ENCODE data around the gene SH3GL3. TPM values are rescaled to one million over a fixed set of nuclear protein-coding genes. Genes with fewer than 3 reads are reported as not detected.
A peak's percentile ranks its signal among the peaks of the same experiment; 100 is the strongest.

Gene SH3GL3, protein sequence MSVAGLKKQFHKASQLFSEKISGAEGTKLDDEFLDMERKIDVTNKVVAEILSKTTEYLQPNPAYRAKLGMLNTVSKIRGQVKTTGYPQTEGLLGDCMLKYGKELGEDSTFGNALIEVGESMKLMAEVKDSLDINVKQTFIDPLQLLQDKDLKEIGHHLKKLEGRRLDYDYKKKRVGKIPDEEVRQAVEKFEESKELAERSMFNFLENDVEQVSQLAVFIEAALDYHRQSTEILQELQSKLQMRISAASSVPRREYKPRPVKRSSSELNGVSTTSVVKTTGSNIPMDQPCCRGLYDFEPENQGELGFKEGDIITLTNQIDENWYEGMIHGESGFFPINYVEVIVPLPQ
- total RNA-seq (8.9 TPM), polyA plus RNA-seq (2.9 TPM)

GRCh38 chr15:83446904-83447709, at the start of gene SH3GL3:
Gene SH3GL3, plus strand, starts transcription at chr15:83447341. Its CDS starts 193 bp downstream, at chr15:83447534.
- Histone ChIP-seq H3K27ac (ENCODE audit: low read depth) (no peak within 1 kb of the TSS), H3K4me3 (ENCODE audit: low read depth, low read length) (peak within 1 kb of the TSS; percentile 46), H3K4me1 (ENCODE audit: insufficient read depth) (no peaks in the 10 kb centered on the region), H3K36me3 (ENCODE audit: insufficient read depth) (no peaks in the 10 kb centered on the region)
- DNase-seq (ENCODE audit: extremely low spot score), result no peak
- under 1% methylated on average over 68 of the region's 68 CpGs for whole genome bisulfite sequencing

- Histone ChIP-seq H3K4me3 (ENCODE audit: low read depth, low read length) (no peak overlapping the region), H3K27ac (ENCODE audit: low read depth) (no peak overlapping the region), H3K36me3 (ENCODE audit: insufficient read depth) (no peaks in the 10 kb centered on the region), H3K4me1 (ENCODE audit: insufficient read depth) (no peaks in the 10 kb centered on the region)
- DNase-seq (ENCODE audit: extremely low spot score), result no peak
- WGBS, result 46% methylated on average over 8 of the region's 8 CpGs
Measured at GRCh38 chr15:83398626-83399025, 48.5 kb upstream of the SH3GL3 start.

DNA sequence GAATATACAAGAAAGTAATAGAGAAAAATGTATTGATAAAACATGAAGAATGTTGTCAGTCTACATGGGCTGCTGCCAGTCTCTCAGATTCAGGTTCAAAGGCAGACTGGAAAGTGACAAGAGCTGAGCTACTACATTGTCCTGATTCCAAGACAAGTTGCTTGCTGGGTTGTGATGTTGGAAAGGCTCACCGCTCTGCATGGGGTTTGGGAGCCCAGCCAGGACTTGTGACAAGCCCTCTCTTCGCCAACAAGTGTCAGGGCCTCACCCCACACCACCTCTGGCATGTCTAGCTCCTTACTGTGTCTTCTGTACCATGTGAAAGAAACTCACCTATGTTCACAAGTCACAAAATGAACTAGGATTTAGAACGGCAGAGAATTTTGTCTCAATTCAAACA, 43.0 kb upstream of the SH3GL3 start:
- Histone ChIP-seq H3K4me1 (ENCODE audit: insufficient read depth) (no peaks in the 10 kb centered on the region), H3K36me3 (ENCODE audit: insufficient read depth) (no peaks in the 10 kb centered on the region), H3K27ac (ENCODE audit: low read depth) (no peak overlapping the region), H3K4me3 (ENCODE audit: low read depth, low read length) (no peak overlapping the region)
- no peak for DNase-seq (ENCODE audit: extremely low spot score)
- 41% methylated on average over 3 of the region's 3 CpGs for WGBS

DNA sequence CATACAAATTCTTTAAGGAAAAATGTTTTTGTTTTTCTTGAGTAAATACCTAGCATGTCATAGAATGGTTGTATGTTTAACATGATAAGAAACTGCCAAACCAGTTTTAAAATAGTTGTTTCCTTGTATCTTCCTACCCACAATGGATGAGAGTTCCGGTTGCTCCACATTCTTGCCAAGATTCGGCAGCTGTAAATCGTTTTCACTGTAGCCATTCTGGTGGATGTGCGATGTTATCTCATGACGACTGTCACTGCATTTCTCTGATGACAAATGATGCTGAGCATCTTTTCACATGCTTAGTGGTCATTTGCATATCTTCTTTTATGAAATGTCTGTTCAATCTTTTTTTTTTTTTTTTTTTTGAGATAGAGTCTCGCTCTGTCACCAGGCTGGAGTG, 36.6 kb upstream of the SH3GL3 start:
- Histone ChIP-seq H3K27ac (ENCODE audit: low read depth) (no peak overlapping the region), H3K36me3 (ENCODE audit: insufficient read depth) (no peaks in the 10 kb centered on the region), H3K4me1 (ENCODE audit: insufficient read depth) (no peaks in the 10 kb centered on the region), H3K4me3 (ENCODE audit: low read depth, low read length) (no peak overlapping the region)
- WGBS, result 57% methylated on average over 6 of the region's 6 CpGs
- DNase-seq (ENCODE audit: extremely low spot score), result no peak

GRCh38 chr15:83413054-83413719, 34.0 kb upstream of the SH3GL3 start:
- Histone ChIP-seq H3K4me1 (ENCODE audit: insufficient read depth) (no peaks in the 10 kb centered on the region), H3K36me3 (ENCODE audit: insufficient read depth) (no peaks in the 10 kb centered on the region), H3K27ac (ENCODE audit: low read depth) (no peak overlapping the region), H3K4me3 (ENCODE audit: low read depth, low read length) (no peak overlapping the region)
- no peak for DNase-seq (ENCODE audit: extremely low spot score)
- 85% methylated on average over 7 of the region's 7 CpGs for WGBS

DNA sequence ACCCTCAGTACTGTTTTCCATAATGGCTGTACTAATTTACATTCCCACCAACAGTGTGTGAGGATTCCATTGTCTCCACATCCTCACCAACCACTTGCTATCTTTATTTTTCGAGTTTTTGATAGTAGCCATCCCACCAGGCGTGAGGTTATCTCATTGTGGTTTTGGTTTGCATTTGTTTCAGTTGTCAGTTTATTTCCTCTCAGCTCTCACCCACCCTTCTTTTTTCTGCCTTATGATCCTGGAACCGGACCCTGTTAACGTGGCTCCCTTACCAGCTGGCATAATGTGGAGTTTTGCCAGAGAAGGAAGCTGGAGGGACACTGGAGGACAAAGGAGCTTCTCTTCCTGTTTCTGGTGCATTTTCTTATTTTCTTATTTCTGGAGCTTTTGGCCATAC, 25.1 kb upstream of the SH3GL3 start:
- WGBS, result 55% methylated on average over 4 of the region's 4 CpGs
- no peak for DNase-seq (ENCODE audit: extremely low spot score)

GRCh38 chr15:83422541-83422940, 24.6 kb upstream of the SH3GL3 start:
- Histone ChIP-seq H3K27ac (ENCODE audit: low read depth) (no peak overlapping the region), H3K4me3 (ENCODE audit: low read depth, low read length) (no peak overlapping the region), H3K4me1 (ENCODE audit: insufficient read depth) (no peaks in the 10 kb centered on the region), H3K36me3 (ENCODE audit: insufficient read depth) (no peaks in the 10 kb centered on the region)
- WGBS, result 66% methylated on average over 2 of the region's 2 CpGs
- DNase-seq (ENCODE audit: extremely low spot score), result no peak

More for the DNA sequence above, 25.1 kb upstream of the SH3GL3 start:
- H3K4me3 ChIP-seq (ENCODE audit: low read depth, low read length), result no peak overlapping the region
- H3K4me1 ChIP-seq (ENCODE audit: insufficient read depth), result no peaks in the 10 kb centered on the region
- H3K27ac ChIP-seq (ENCODE audit: low read depth), result no peak overlapping the region
- no peaks in the 10 kb centered on the region for H3K36me3 ChIP-seq (ENCODE audit: insufficient read depth)

GRCh38 chr15:83424101-83424500, 23.0 kb upstream of the SH3GL3 start:
- Histone ChIP-seq H3K27ac (ENCODE audit: low read depth) (no peak overlapping the region), H3K4me1 (ENCODE audit: insufficient read depth) (no peaks in the 10 kb centered on the region), H3K36me3 (ENCODE audit: insufficient read depth) (no peaks in the 10 kb centered on the region), H3K4me3 (ENCODE audit: low read depth, low read length) (no peak overlapping the region)
- DNase-seq (ENCODE audit: extremely low spot score), result no peak
- WGBS, result 90% methylated on average over 6 of the region's 6 CpGs

GRCh38 chr15:83430441-83430840, 16.7 kb upstream of the SH3GL3 start:
- no peaks in the 10 kb centered on the region for H3K4me1 ChIP-seq (ENCODE audit: insufficient read depth)
- H3K36me3 ChIP-seq (ENCODE audit: insufficient read depth), result no peaks in the 10 kb centered on the region
- H3K27ac ChIP-seq (ENCODE audit: low read depth), result no peak overlapping the region
- H3K4me3 ChIP-seq (ENCODE audit: low read depth, low read length), result no peak overlapping the region
- WGBS, result 44% methylated on average over 3 of the region's 3 CpGs
- no peak for DNase-seq (ENCODE audit: extremely low spot score)

- WGBS, result 36% methylated on average over 2 of the region's 2 CpGs
- H3K27ac ChIP-seq (ENCODE audit: low read depth), result no peak overlapping the region
Measured at GRCh38 chr15:83431521-83431920, 15.6 kb upstream of the SH3GL3 start.

GRCh38 chr15:83435202-83435601, 11.9 kb upstream of the SH3GL3 start:
- no peak for DNase-seq (ENCODE audit: extremely low spot score)
- Histone ChIP-seq H3K4me3 (ENCODE audit: low read depth, low read length) (no peak overlapping the region), H3K4me1 (ENCODE audit: insufficient read depth) (no peaks in the 10 kb centered on the region), H3K36me3 (ENCODE audit: insufficient read depth) (no peaks in the 10 kb centered on the region), H3K27ac (ENCODE audit: low read depth) (no peak overlapping the region)
- 58% methylated on average over 8 of the region's 8 CpGs for WGBS

More at GRCh38 chr15:83431521-83431920, 15.6 kb upstream of the SH3GL3 start:
- no peak for DNase-seq (ENCODE audit: extremely low spot score)
- no peaks in the 10 kb centered on the region for H3K36me3 ChIP-seq (ENCODE audit: insufficient read depth)
- no peaks in the 10 kb centered on the region for H3K4me1 ChIP-seq (ENCODE audit: insufficient read depth)
- H3K4me3 ChIP-seq (ENCODE audit: low read depth, low read length), result no peak overlapping the region

- 88% methylated on average over 8 of the region's 8 CpGs for WGBS
- Histone ChIP-seq H3K27ac (ENCODE audit: low read depth) (no peak overlapping the region), H3K4me1 (ENCODE audit: insufficient read depth) (no peaks in the 10 kb centered on the region), H3K4me3 (ENCODE audit: low read depth, low read length) (no peak overlapping the region), H3K36me3 (ENCODE audit: insufficient read depth) (no peaks in the 10 kb centered on the region)
- DNase-seq (ENCODE audit: extremely low spot score), result no peak
Measured at GRCh38 chr15:83435782-83436181, 11.4 kb upstream of the SH3GL3 start.

- no peak overlapping the region for H3K27ac ChIP-seq (ENCODE audit: low read depth)
- H3K36me3 ChIP-seq (ENCODE audit: insufficient read depth), result no peaks in the 10 kb centered on the region
- DNase-seq (ENCODE audit: extremely low spot score), result no peak
- WGBS, result 9% methylated on average over 6 of the region's 6 CpGs
- H3K4me3 ChIP-seq (ENCODE audit: low read depth, low read length), result no peak overlapping the region
- no peaks in the 10 kb centered on the region for H3K4me1 ChIP-seq (ENCODE audit: insufficient read depth)
Measured at GRCh38 chr15:83436513-83437158, 10.5 kb upstream of the SH3GL3 start.
